Left lobe of liver (tissue), 2 donors: ENCODE results near the gene ZNF407. TPM values are rescaled to one million over a fixed set of nuclear protein-coding genes. Genes with fewer than 3 reads are reported as not detected.

Experiments used
- ATAC-seq: fragments of 200-7000 bp; cut with Tn5 transposase; one replicate; pipeline ENCODE4 v1.9.1; 2020; ENCODE audit warnings: mild to moderate bottlenecking, moderate library complexity
- DNase-seq: peaks from one replicate; pipeline ENCODE4 v3.0.0-alpha.2; 2020; ENCODE audit warnings: low spot score
- total RNA-seq: library from RNA; stranded (reverse); gene quantifications from one replicate; pipeline ENCODE4 v1.2.1, GENCODE V29; 2021
- donor health status: DM: no; HTN: no; CAD: no; lungs with moderate emphysema.
- donor health status: DM: no; HTN: yes; CAD: no.

The ZNF407 gene
- total RNA-seq, 1 donor from 2014 or later: 4.9 TPM

DNA sequence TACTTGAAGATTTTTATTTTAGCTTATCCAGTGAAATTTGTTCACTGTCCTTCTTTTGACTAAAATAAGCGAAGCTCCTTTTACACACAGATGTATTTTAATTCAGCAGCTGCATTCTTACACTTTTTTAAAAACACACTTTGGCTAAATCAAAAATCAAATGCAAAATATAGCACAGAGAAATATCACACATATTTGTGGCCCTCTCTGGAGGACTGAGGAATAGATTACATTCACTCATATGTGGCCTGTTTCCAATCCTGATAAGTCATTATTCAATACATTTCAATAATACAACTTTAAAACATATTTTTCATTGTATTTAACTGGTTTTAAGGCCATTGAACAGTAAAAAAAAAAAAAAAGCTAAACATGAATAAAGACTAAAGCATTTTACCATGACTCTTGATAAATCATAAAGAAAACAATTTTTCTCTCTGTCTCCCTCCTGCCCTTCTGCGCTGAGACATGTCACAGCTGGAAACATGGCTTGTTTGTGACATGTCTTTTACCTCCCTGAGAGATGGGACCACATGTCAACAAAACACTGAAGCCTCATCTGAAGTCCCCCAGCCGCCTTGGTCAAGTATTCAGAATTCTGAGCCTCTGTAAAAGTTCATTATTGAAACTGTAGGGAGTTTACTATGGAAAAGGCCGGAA lies 221.0 kb downstream of the ZNF407 start:
- no peak for DNase-seq
- no peak for ATAC-seq

- DNase-seq (no peak), ATAC-seq (peak; percentile 45)
Measured at GRCh38 chr18:74819433-74820059, 221.9 kb downstream of the ZNF407 start.

GRCh38 chr18:74820160-74820780 lies 222.6 kb downstream of the ZNF407 start:
- ATAC-seq: no peak

DNA sequence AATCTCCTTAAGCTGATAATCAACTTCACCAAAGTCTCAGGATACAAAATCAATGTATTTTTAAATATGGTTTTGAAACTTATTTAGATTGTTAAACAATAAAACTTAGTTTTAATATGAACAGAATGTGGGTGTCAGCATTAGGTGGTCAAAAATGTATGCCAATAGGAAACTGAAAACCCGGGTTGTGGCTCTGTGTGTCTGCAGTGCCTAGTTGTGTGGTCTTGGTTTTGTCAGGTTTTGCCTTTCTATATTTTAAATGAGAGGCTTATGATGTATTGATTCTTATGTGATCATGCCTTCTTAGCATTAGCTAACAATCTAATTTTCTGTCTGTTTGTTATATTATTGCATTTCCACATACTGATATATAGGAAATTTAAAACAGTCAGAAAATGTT lies 227.8 kb downstream of the ZNF407 start:
- DNase-seq (no peak), ATAC-seq (no peak)

More at GRCh38 chr18:74820160-74820780, 222.6 kb downstream of the ZNF407 start:
- DNase-seq: no peak

DNA sequence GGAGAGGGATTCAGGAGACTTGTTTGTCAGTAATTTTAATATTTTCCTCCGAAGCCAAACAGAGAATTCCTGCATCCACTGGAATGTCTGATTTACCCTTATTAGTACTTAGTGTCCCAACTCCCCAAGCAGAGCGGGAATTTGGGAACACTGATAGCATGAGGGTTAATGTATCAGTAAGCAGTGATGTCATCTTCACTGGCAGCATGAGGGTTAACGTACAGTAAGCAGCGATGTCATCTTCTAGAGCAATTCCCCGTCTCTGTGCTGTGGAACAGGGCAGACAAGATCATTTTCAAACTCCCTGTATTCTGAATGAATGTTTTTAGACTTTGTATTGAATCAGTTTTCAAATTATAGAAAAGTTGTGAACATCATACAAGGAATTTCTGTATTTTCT lies 228.9 kb downstream of the ZNF407 start:
- ATAC-seq: no peak
- no peak for DNase-seq

GRCh38 chr18:74828200-74828599 lies 230.5 kb downstream of the ZNF407 start:
- ATAC-seq: peak; percentile 44
- DNase-seq: no peak

GRCh38 chr18:74831571-74832250 lies 234.0 kb downstream of the ZNF407 start:
- DNase-seq (no peak), ATAC-seq (no peak)

GRCh38 chr18:74832381-74832780 lies 234.7 kb downstream of the ZNF407 start:
- no peak for ATAC-seq
- DNase-seq: no peak

- no peak for DNase-seq
- ATAC-seq: no peak
Measured at GRCh38 chr18:74832999-74833398, 235.3 kb downstream of the ZNF407 start.

DNA sequence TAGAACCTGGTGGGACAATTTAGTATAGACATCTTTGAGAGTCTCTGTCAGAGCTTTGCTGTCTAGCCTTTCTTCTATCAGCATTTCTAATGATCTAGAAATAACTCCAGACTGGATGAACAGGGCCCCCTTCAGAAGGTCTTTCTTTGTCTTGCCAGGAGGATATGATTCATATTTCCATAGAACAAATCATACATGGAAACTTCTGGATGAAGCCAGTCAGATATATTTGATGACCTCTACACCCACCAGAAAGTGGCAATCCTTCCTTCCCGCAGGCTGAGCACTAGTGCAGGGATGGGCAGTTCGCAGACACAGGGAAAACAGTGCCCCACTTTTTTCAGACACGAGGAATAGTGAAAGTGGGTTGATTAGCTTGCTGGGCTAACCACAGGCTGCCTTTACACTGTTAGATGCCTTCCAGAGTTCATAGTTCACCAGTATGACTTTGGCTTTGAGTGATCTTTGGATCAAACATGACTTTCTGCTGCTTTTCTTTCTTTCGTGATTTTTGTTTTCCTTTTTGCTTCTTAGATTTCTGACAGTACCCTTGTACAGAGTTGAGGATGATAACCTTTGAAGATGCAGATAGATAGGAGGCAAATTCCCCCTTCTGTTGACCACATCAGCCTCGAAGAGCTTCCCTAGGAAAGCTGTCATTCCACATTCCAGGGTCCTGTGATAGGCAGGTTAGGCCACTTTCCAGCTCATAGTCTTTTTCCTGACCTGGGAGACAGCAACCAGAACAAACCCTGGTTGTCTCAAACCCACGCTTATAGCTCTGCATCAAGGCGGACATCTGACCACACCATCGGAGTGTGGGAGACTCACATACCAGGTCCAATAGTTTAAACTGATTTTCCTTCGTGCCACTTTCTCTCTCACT lies 237.0 kb downstream of the ZNF407 start:
- DNase-seq (no peak), ATAC-seq (peak; percentile 86)

DNA sequence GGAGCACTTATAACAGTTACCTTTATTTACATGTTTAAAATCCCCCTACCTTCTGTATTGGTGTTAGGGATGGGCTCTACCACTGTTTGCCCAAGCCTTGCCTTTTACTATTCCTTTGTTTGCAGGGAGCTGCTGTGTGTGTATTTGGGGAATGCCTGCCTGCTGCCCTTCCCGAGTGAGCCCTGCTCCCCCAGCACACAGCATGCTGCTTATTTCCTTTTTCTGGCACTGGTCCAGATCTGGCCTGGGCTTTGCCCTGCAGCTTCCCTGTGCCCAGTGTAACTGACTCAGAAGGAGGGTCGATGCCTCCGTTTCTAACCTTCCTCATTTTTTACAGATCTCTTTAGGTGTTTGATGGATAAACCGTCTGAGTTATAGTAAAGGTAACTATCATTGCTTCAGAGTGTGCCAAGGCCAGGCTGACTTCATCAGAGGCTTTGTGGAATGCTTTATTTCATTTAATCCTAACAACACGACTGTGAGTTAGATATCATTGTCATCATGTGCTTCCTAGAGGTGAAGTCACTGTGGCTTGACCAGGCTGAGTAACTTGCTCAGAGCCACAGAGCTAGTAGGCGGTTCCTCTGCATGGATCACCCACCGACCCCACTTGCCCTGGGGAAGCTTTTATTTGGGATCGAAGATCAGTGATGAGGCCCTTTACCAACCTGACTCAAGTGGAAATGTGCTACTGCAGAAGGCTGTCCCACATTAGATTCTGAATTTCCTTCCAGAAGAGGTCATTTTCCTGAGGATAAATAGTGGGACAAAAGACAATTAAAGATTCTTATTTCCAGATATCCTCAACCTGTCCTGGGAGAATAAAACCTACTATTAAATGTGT lies 238.8 kb downstream of the ZNF407 start:
- ATAC-seq (peak; percentile 69), DNase-seq (no peak)

DNA sequence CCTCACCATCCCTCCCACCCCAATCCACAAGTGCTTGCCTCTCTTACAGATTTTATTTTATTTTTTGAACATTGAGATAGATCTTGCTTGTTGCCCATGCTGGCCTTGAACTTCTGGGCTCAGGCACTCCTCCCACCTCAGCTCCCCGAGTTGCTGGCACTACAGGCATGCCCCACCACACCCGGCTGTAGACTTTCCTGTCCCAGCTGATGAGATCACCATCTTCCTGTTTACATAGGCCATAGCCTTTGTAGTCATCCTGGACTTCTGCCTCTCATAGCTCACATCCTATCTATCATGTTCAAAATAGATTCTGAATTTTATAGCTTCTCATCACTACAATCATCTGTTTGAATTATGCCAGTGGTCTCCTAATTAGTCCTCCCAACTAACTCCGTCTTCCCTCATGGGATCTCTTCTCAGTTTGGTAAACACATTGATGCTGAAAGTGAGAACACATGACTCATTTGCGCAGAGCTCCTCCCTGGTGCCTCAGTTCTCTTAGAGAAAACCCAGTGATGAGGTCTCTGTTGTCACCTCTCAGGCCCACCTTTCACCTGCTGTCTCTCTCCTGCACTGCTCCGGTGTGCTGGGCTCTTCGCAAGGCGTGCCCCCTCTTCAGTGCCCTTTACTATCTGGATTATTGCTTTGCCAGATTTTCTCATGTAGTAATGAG lies 243.0 kb downstream of the ZNF407 start:
- DNase-seq: no peak

DNA sequence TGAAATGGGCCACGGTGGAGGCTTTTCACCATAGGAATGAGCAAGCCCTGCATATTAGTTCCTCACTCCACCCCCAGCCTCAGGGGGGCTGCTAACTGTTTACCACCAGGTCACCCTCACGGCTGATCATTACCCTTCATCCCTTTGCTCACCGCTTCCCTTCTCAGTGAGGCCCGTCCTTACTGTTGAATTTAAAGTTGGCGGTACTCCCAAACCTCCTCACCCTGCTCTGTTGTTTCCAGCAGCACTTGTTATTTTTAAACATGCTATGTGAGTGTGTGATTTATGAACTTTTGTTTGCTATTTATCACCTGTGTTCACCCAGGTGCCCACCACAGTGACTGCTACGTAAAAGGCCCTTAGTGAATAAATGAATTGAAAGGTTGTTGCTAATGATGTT lies 243.6 kb downstream of the ZNF407 start:
- ATAC-seq (no peak), DNase-seq (no peak)

More for the DNA sequence above, 243.0 kb downstream of the ZNF407 start:
- no peak for ATAC-seq

DNA sequence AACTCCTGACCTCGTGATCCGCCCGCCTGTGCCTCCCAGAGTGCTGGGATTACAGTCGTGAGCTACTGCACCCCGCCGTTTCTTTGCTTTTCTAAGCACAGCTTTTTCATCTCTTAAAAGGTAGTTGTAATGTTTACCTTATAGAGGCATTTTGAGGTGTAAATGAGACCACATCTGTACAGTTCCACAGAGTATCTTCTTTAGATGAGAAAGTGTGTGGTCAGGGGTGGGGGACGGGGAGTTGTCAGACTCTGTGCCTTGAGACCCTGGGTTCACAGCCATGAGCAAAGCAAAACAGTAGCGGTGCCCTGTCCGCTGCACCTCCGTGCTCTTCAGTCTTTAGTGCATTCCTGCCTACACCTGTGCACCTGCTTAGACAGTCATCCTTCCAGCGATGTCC lies 251.6 kb downstream of the ZNF407 start:
- ATAC-seq (no peak), DNase-seq (no peak)

GRCh38 chr18:74856434-74856833 lies 258.8 kb downstream of the ZNF407 start:
- DNase-seq (no peak), ATAC-seq (no peak)

GRCh38 chr18:74856928-74857327 lies 259.3 kb downstream of the ZNF407 start:
- DNase-seq: no peak
- ATAC-seq: no peak

- no peak for DNase-seq
- ATAC-seq: no peak
Measured at GRCh38 chr18:74857901-74858300, 260.2 kb downstream of the ZNF407 start.

DNA sequence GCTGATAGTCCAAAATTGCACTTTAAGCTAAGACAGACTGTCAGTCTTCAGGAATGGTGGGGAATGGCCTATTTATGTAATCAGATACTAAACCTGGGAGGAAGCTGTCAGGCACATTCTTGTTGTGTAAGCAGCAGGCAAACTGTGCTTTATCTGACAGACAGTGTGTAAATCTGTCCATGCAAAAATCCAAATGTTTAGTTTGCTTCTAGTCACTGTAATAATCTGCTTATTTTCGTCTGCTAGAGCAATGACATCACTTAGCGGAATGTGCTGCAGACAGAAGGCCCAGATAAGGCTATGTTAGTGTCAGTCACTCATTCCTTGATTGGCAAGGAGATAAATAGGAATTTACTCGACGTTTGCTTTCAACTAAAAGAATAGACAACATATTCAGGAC lies 263.5 kb downstream of the ZNF407 start:
- DNase-seq: no peak
- ATAC-seq: no peak

- ATAC-seq (no peak), DNase-seq (no peak)
Measured at GRCh38 chr18:74862094-74862493, 264.4 kb downstream of the ZNF407 start.
